Glomerular visceral epithelial cell (primary cell): ENCODE measurements around the gene SYNGR1.

ENCODE experiments used
- DNase-seq: peaks from one replicate; pipeline ENCODE4 v3.0.0-alpha.2; 2016; ENCODE audit errors: extremely low spot score

The SYNGR1 gene

GRCh38 chr22:39349967-39350726 lies at the start of gene SYNGR1:
TSS of gene SYNGR1 (plus strand) at chr22:39349991. CDS start at chr22:39350011, 20 bp downstream.
- no peak for DNase-seq

GRCh38 chr22:39300186-39300830 lies 49.5 kb upstream of the SYNGR1 start:
- no peak for DNase-seq

- no peak for DNase-seq
Observed at GRCh38 chr22:39301108-39301507, 48.7 kb upstream of the SYNGR1 start.

GRCh38 chr22:39301926-39302325 lies 47.9 kb upstream of the SYNGR1 start:
- no peak for DNase-seq

- DNase-seq: no peak
Observed at GRCh38 chr22:39302431-39302960, 47.3 kb upstream of the SYNGR1 start.

- no peak for DNase-seq
Observed at GRCh38 chr22:39303358-39303757, 46.4 kb upstream of the SYNGR1 start.

- no peak for DNase-seq
Observed at GRCh38 chr22:39303892-39304671, 45.7 kb upstream of the SYNGR1 start.

- DNase-seq: no peak
Observed at GRCh38 chr22:39306456-39307361, 43.1 kb upstream of the SYNGR1 start.

- DNase-seq: peak; percentile 95
Observed at GRCh38 chr22:39308614-39309363, 41.0 kb upstream of the SYNGR1 start.

GRCh38 chr22:39309364-39309861 lies 40.4 kb upstream of the SYNGR1 start:
- no peak for DNase-seq

- DNase-seq: peak; percentile 61
Observed at GRCh38 chr22:39309881-39310714, 39.7 kb upstream of the SYNGR1 start.

- DNase-seq: no peak
Observed at GRCh38 chr22:39311592-39312400, 38.0 kb upstream of the SYNGR1 start.

GRCh38 chr22:39312410-39312809 lies 37.4 kb upstream of the SYNGR1 start:
- no peak for DNase-seq

- DNase-seq: no peak
Observed at GRCh38 chr22:39313258-39314001, 36.4 kb upstream of the SYNGR1 start.

GRCh38 chr22:39314251-39314971 lies 35.4 kb upstream of the SYNGR1 start:
- DNase-seq: no peak

- no peak for DNase-seq
Observed at GRCh38 chr22:39315389-39315788, 34.4 kb upstream of the SYNGR1 start.

GRCh38 chr22:39316440-39317083 lies 33.2 kb upstream of the SYNGR1 start:
- peak; percentile 89 for DNase-seq
